Right atrium auricular region (tissue), 2 donors: Measurements from ENCODE around the gene PPP6R1. TPM values are rescaled to one million over a fixed set of nuclear protein-coding genes. Genes with fewer than 3 reads are reported as not detected.

ENCODE experiments used
- DNase-seq: peaks from one replicate; pipeline ENCODE4 v3.0.0-alpha.2; 2019; ENCODE audit warnings: low spot score
- H3K27ac ChIP-seq, 2 donors: fragments of 200-600 bp; sonication (generic); 1 replicate in 1 of 2; 2 replicates in 1 of 2; pipeline ENCODE4 v1.5.1; 2016 to 2019
- H3K27me3 ChIP-seq, 2 donors: fragments of 200-600 bp; sonication (generic); one replicate each; pipeline versions ENCODE4 v1.5.1 to v1.6.0; 2017 to 2019
- H3K36me3 ChIP-seq: fragments of 200-600 bp; sonication (generic); one replicate; pipeline ENCODE4 v1.5.1; 2016
- H3K4me1 ChIP-seq, 2 donors: fragments of 200-600 bp; sonication (generic); one replicate each; pipeline versions ENCODE4 v1.5.1 to v1.6.0; 2017 to 2019
- H3K4me3 ChIP-seq, 2 donors: fragments of 200-600 bp; sonication (generic); 1 replicate in 1 of 2; 2 replicates in 1 of 2; pipeline ENCODE4 v1.5.1; 2017 to 2019; ENCODE audit warnings: mild to moderate bottlenecking in 1 of 2, moderate library complexity in 1 of 2
- H3K9me3 ChIP-seq, 2 donors: fragments of 200-600 bp; sonication (generic); one replicate each; pipeline ENCODE4 v1.5.1; 2019
- microRNA-seq, 2 donors: library from miRNA; unstranded; fragments of <30 nt; microRNA quantifications; one replicate each; pipeline ENCODE4, GENCODE V29; 2016 to 2017; ENCODE audit warnings: borderline number of aligned reads in 2 of 2, borderline replicate concordance in 1 of 2
- total RNA-seq, 2 donors: library from RNA; depleted of rRNA; stranded (reverse); fragments of >200 nt; gene quantifications; one replicate each; pipeline ENCODE4 v1.1.0, GENCODE V29; 2016
- TF ChIP-seq, protein P1 (sequence below), 2 donors: fragments of 200-600 bp; sonication (generic); IDR thresholded peaks; one replicate each; pipeline ENCODE4 v1.5.1; 2019; ENCODE audit warnings: antibody characterized with exemption in 2 of 2

PPP6R1 gene
- total RNA-seq, 2 donors from 2014 or later = 28.7 to 35.5 TPM

- TF ChIP-seq, protein P1, sequence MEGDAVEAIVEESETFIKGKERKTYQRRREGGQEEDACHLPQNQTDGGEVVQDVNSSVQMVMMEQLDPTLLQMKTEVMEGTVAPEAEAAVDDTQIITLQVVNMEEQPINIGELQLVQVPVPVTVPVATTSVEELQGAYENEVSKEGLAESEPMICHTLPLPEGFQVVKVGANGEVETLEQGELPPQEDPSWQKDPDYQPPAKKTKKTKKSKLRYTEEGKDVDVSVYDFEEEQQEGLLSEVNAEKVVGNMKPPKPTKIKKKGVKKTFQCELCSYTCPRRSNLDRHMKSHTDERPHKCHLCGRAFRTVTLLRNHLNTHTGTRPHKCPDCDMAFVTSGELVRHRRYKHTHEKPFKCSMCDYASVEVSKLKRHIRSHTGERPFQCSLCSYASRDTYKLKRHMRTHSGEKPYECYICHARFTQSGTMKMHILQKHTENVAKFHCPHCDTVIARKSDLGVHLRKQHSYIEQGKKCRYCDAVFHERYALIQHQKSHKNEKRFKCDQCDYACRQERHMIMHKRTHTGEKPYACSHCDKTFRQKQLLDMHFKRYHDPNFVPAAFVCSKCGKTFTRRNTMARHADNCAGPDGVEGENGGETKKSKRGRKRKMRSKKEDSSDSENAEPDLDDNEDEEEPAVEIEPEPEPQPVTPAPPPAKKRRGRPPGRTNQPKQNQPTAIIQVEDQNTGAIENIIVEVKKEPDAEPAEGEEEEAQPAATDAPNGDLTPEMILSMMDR (IDR thresholded peaks at IDR 0.05) = no peak
- H3K27me3 ChIP-seq = no peaks in the 10 kb centered on the region
- no peak overlapping the region for H3K4me3 ChIP-seq
These were observed 70.2 kb downstream of the PPP6R1 start for GRCh38 chr19:55188625-55189024.

GRCh38 chr19:55186080-55186479 lies 72.7 kb downstream of the PPP6R1 start:
- Histone ChIP-seq H3K4me3 (no peak overlapping the region), H3K4me1 (no peaks in the 10 kb centered on the region), H3K9me3 (no peaks in the 10 kb centered on the region), H3K36me3 (no peaks in the 10 kb centered on the region), H3K27me3 (peaks cover 0 to 2% of the 10 kb centered on the region in 2 donors), H3K27ac (no peak overlapping the region)
- DNase-seq = no peak
- TF ChIP-seq, protein P1 (IDR thresholded peaks at IDR 0.05) = no peak

More at GRCh38 chr19:55188625-55189024, 70.2 kb downstream of the PPP6R1 start:
- no peak overlapping the region for H3K27ac ChIP-seq
- no peaks in the 10 kb centered on the region for H3K36me3 ChIP-seq
- no peaks in the 10 kb centered on the region for H3K9me3 ChIP-seq
- no peaks in the 10 kb centered on the region for H3K4me1 ChIP-seq
- DNase-seq = no peak

- Histone ChIP-seq H3K27me3 (peaks cover 15 to 37% of the 10 kb centered on the region in 2 donors), H3K27ac (no peak overlapping the region), H3K9me3 (no peaks in the 10 kb centered on the region), H3K4me1 (peaks cover 0 to 18% of the 10 kb centered on the region in 2 donors), H3K4me3 (no peak overlapping the region), H3K36me3 (no peaks in the 10 kb centered on the region)
- DNase-seq = no peak
- TF ChIP-seq, protein P1 (IDR thresholded peaks at IDR 0.05) = no peak
These were observed 77.1 kb downstream of the PPP6R1 start for GRCh38 chr19:55181740-55182139.

Small RNA genes within 50 kb of the gene (microRNA-seq; reads per million reads assigned to microRNA genes)
- gene MIR6802 (0.71 to 2.1 reads per million in 2 donors), gene MIR6803 (1.4 to 2.8 reads per million in 2 donors), gene MIR6804 (0.71 reads per million in 2 donors)

Other genes with a start within 250 kb of the PPP6R1 start
- gene GP6, start 220.8 kb downstream of the PPP6R1 start, total RNA-seq = under 1 TPM in 1 of 2 donors, not detected in 1; 0.16 TPM
- 10 to 100 TPM; 26.5 to 28.1 TPM for gene RDH13, start 195.9 kb downstream of the PPP6R1 start, total RNA-seq
- 10 to 100 TPM in 1 of 2 donors, 1 to 10 TPM in 1; 6.7 to 13.8 TPM for gene EPS8L1, start 183.1 kb downstream of the PPP6R1 start, total RNA-seq
- 100 to 1,000 TPM in 1 of 2 donors, 10 to 100 TPM in 1; 98.9 to 205 TPM for gene PPP1R12C, start 141.4 kb downstream of the PPP6R1 start, total RNA-seq
- gene TNNT1, start 109.8 kb downstream of the PPP6R1 start, total RNA-seq = 10 to 100 TPM in 1 of 2 donors, 1 to 10 TPM in 1; 6.8 to 46.5 TPM
- 1,000 to 10,000 TPM; 3,822 to 4,003 TPM for gene TNNI3, start 101.3 kb downstream of the PPP6R1 start, total RNA-seq
- gene DNAAF3, start 92.4 kb downstream of the PPP6R1 start, total RNA-seq = 1 to 10 TPM in 1 of 2 donors, under 1 TPM in 1; 0.89 to 2.7 TPM
- gene SYT5, start 78.7 kb downstream of the PPP6R1 start, total RNA-seq = under 1 TPM in 1 of 2 donors, not detected in 1; 0.08 TPM
- gene PTPRH, start 49.5 kb downstream of the PPP6R1 start, total RNA-seq = 1 to 10 TPM; 1.3 to 7.8 TPM
- 1 to 10 TPM in 1 of 2 donors, not detected in 1; 1.3 TPM for gene TMEM86B, start 30.3 kb downstream of the PPP6R1 start, total RNA-seq
- gene HSPBP1, start 21.1 kb upstream of the PPP6R1 start, total RNA-seq = 10 to 100 TPM; 29.6 to 35.8 TPM
- 10 to 100 TPM in 1 of 2 donors, 1 to 10 TPM in 1; 5.6 to 15.6 TPM for gene BRSK1, start 25.0 kb upstream of the PPP6R1 start, total RNA-seq
- gene TMEM150B, start 66.3 kb upstream of the PPP6R1 start, total RNA-seq = 1 to 10 TPM in 1 of 2 donors, not detected in 1; 3.3 TPM
- 1 to 10 TPM; 2.4 to 3.3 TPM for gene KMT5C, start 80.9 kb upstream of the PPP6R1 start, total RNA-seq
- gene COX6B2, start 95.7 kb upstream of the PPP6R1 start, total RNA-seq = not detected
- not detected for gene GARIN5B, start 104.2 kb upstream of the PPP6R1 start, total RNA-seq
- under 1 TPM in 1 of 2 donors, not detected in 1; 0.16 TPM for gene IL11, start 111.4 kb upstream of the PPP6R1 start, total RNA-seq
- not detected for gene TMEM190, start 117.8 kb upstream of the PPP6R1 start, total RNA-seq
- gene TMEM238, start 125.3 kb upstream of the PPP6R1 start, total RNA-seq = 1 to 10 TPM in 1 of 2 donors, not detected in 1; 1.2 TPM
- gene RPL28, start 126.9 kb upstream of the PPP6R1 start, total RNA-seq = 100 to 1,000 TPM; 175 to 319 TPM
- 10 to 100 TPM; 19.1 to 22.0 TPM for gene UBE2S, start 148.8 kb upstream of the PPP6R1 start, total RNA-seq
- gene SHISA7, start 184.3 kb upstream of the PPP6R1 start, total RNA-seq = not detected
- 10 to 100 TPM; 87.0 to 92.2 TPM for gene ISOC2, start 202.6 kb upstream of the PPP6R1 start, total RNA-seq
- not detected for gene C19orf85, start 205.7 kb upstream of the PPP6R1 start, total RNA-seq
- 10 to 100 TPM in 1 of 2 donors, 1 to 10 TPM in 1; 5.6 to 13.2 TPM for gene ZNF628, start 217.6 kb upstream of the PPP6R1 start, total RNA-seq
- gene NAT14, start 226.2 kb upstream of the PPP6R1 start, total RNA-seq = 1 to 10 TPM; 2.3 to 7.0 TPM
- gene SSC5D, start 229.4 kb upstream of the PPP6R1 start, total RNA-seq = 1 to 10 TPM; 3.3 to 6.7 TPM